Measurements from ENCODE around the gene FAM184B. TPM values are rescaled to one million over a fixed set of nuclear protein-coding genes. Genes with fewer than 3 reads are reported as not detected.

FAM184B gene
- total RNA-seq, 1 experiment from 2014 or later = 0.09 TPM

GRCh38 chr4:17773135-17773698 is 8.2 kb downstream of the FAM184B start:
- Mint-ChIP-seq H3K27me3 (ENCODE audit: unreplicated experiment) (no peaks in the 10 kb centered on the region), H3K27ac (ENCODE audit: unreplicated experiment) (no peak overlapping the region), H3K4me3 (ENCODE audit: low read depth, unreplicated experiment) (no peak overlapping the region), H3K4me1 (ENCODE audit: low read depth, unreplicated experiment) (peaks cover 19% of the 10 kb centered on the region), H3K9me3 (ENCODE audit: low read depth, unreplicated experiment) (no peaks in the 10 kb centered on the region), H3K36me3 (ENCODE audit: insufficient read depth, unreplicated experiment) (no peaks in the 10 kb centered on the region)
- CTCF ChIA-PET = no interaction called here
- DNase-seq = no peak
- TF ChIP-seq CTCF (IDR thresholded peaks at IDR 0.05; ENCODE audit: unreplicated experiment) = no peak
- intact Hi-C loops (cut with micrococcal nuclease; ENCODE audit: unreplicated experiment) = no loop called here
- no TSS peak for BruUV-seq (replicated peaks)

GRCh38 chr4:17771284-17771908 is 10.0 kb downstream of the FAM184B start:
- no peaks in the 10 kb centered on the region for H3K36me3 Mint-ChIP-seq (ENCODE audit: insufficient read depth, unreplicated experiment)
- intact Hi-C loops (cut with micrococcal nuclease; ENCODE audit: unreplicated experiment) = no loop called here
- peaks cover 19% of the 10 kb centered on the region for H3K4me1 Mint-ChIP-seq (ENCODE audit: low read depth, unreplicated experiment)
- CTCF ChIA-PET = no interaction called here
- no TSS peak for BruUV-seq (replicated peaks)
- no peak overlapping the region for H3K27ac Mint-ChIP-seq (ENCODE audit: unreplicated experiment)
- no peak for DNase-seq
- H3K27me3 Mint-ChIP-seq (ENCODE audit: unreplicated experiment) = no peaks in the 10 kb centered on the region
- H3K9me3 Mint-ChIP-seq (ENCODE audit: low read depth, unreplicated experiment) = no peaks in the 10 kb centered on the region
- no peak overlapping the region for H3K4me3 Mint-ChIP-seq (ENCODE audit: low read depth, unreplicated experiment)
- TF ChIP-seq CTCF (IDR thresholded peaks at IDR 0.05; ENCODE audit: unreplicated experiment) = no peak

- no peak for TF ChIP-seq CTCF (IDR thresholded peaks at IDR 0.05; ENCODE audit: unreplicated experiment)
- intact Hi-C loops (cut with micrococcal nuclease; ENCODE audit: unreplicated experiment) = no loop called here
- no peak overlapping the region for H3K27ac Mint-ChIP-seq (ENCODE audit: unreplicated experiment)
- BruUV-seq (replicated peaks) = no TSS peak
- no peaks in the 10 kb centered on the region for H3K36me3 Mint-ChIP-seq (ENCODE audit: insufficient read depth, unreplicated experiment)
- CTCF ChIA-PET = no interaction called here
- peaks cover 19% of the 10 kb centered on the region for H3K4me1 Mint-ChIP-seq (ENCODE audit: low read depth, unreplicated experiment)
- H3K9me3 Mint-ChIP-seq (ENCODE audit: low read depth, unreplicated experiment) = no peaks in the 10 kb centered on the region
- no peaks in the 10 kb centered on the region for H3K27me3 Mint-ChIP-seq (ENCODE audit: unreplicated experiment)
- H3K4me3 Mint-ChIP-seq (ENCODE audit: low read depth, unreplicated experiment) = no peak overlapping the region
- no peak for DNase-seq
These were observed 10.6 kb downstream of the FAM184B start for GRCh38 chr4:17770845-17771244.

- CTCF ChIA-PET = no interaction called here
- BruUV-seq (replicated peaks) = no TSS peak
- Mint-ChIP-seq H3K27me3 (ENCODE audit: unreplicated experiment) (no peaks in the 10 kb centered on the region), H3K9me3 (ENCODE audit: low read depth, unreplicated experiment) (no peaks in the 10 kb centered on the region), H3K4me1 (ENCODE audit: low read depth, unreplicated experiment) (peaks cover 19% of the 10 kb centered on the region), H3K27ac (ENCODE audit: unreplicated experiment) (no peak overlapping the region), H3K4me3 (ENCODE audit: low read depth, unreplicated experiment) (no peak overlapping the region), H3K36me3 (ENCODE audit: insufficient read depth, unreplicated experiment) (no peaks in the 10 kb centered on the region)
- DNase-seq = no peak
- TF ChIP-seq CTCF (IDR thresholded peaks at IDR 0.05; ENCODE audit: unreplicated experiment) = no peak
- intact Hi-C loops (cut with micrococcal nuclease; ENCODE audit: unreplicated experiment) = no loop called here
These were observed 11.8 kb downstream of the FAM184B start for GRCh38 chr4:17769406-17770174.
